GM23338 (cell line): ENCODE measurements around the gene GNMT. TPM values are rescaled to one million over a fixed set of nuclear protein-coding genes. Genes with fewer than 3 reads are reported as not detected.

Experiments
- ATAC-seq: fragments of 200-7000 bp; cut with Tn5 transposase; 3 replicates; pipeline ENCODE4 v1.9.1; 2020
- DNase-seq: peaks from one replicate; pipeline ENCODE4 v3.0.0-alpha.2; 2015; ENCODE audit warnings: low spot score
- H2AFZ ChIP-seq: fragments of 200-600 bp; sonication (generic); 2 replicates; pipeline ENCODE4 v1.8.0; 2016; ENCODE audit warnings: antibody characterized with exemption, mild to moderate bottlenecking, moderate library complexity
- H3F3A ChIP-seq: fragments of 200-600 bp; sonication (generic); replicated peaks from 2 replicates; pipeline ENCODE4 v1.8.0; 2017; ENCODE audit warnings: antibody characterized with exemption, mixed run types, low read depth
- H3K27ac ChIP-seq: fragments of 200-600 bp; sonication (generic); 2 replicates; pipeline ENCODE4 v1.6.1; 2016; ENCODE audit warnings: low read depth
- H3K27me3 ChIP-seq: fragments of 200-600 bp; sonication (generic); 2 replicates; pipeline ENCODE4 v1.8.0; 2016; ENCODE audit warnings: mild to moderate bottlenecking, mixed run types, moderate library complexity; ENCODE audit not compliant: insufficient read depth
- H3K36me3 ChIP-seq: fragments of 200-600 bp; sonication (generic); 2 replicates; pipeline ENCODE4 v1.8.0; 2016; ENCODE audit warnings: mild to moderate bottlenecking; ENCODE audit not compliant: insufficient read depth
- H3K4me1 ChIP-seq: fragments of 200-600 bp; sonication (generic); 2 replicates; pipeline ENCODE4 v1.8.0; 2016; ENCODE audit warnings: mild to moderate bottlenecking, moderate library complexity; ENCODE audit not compliant: insufficient read depth
- H3K4me2 ChIP-seq: fragments of 200-600 bp; sonication (generic); 2 replicates; pipeline ENCODE4 v1.7.1; 2017; ENCODE audit warnings: mixed run types
- H3K4me3 ChIP-seq: fragments of 200-600 bp; sonication (generic); 2 replicates; pipeline ENCODE4 v1.6.1; 2016; ENCODE audit warnings: mixed run types
- H3K79me2 ChIP-seq: fragments of 200-600 bp; sonication (generic); replicated peaks from 2 replicates; pipeline ENCODE4 v1.8.0; 2017; ENCODE audit warnings: mild to moderate bottlenecking; ENCODE audit not compliant: insufficient read depth
- H3K9me2 ChIP-seq: fragments of 200-600 bp; sonication (generic); 2 replicates; pipeline ENCODE4 v1.8.0; 2017; ENCODE audit not compliant: insufficient read depth
- H4K20me1 ChIP-seq: fragments of 200-600 bp; sonication (generic); replicated peaks from 2 replicates; pipeline ENCODE4 v1.8.0; 2017; ENCODE audit warnings: mild to moderate bottlenecking; ENCODE audit not compliant: insufficient read depth
- H3K27ac Mint-ChIP-seq: 2 replicates; pipeline ENCODE4 v1.8.0; 2020; ENCODE audit warnings: inconsistent platforms, mild to moderate bottlenecking, moderate library complexity, mixed read lengths
- H3K27me3 Mint-ChIP-seq: 3 replicates; pipeline ENCODE4 v1.8.0; 2022; ENCODE audit warnings: low read depth, mild to moderate bottlenecking, moderate library complexity, mixed read lengths, inconsistent platforms; ENCODE audit not compliant: insufficient read depth, poor library complexity
- H3K36me3 Mint-ChIP-seq: 3 replicates; pipeline ENCODE4 v1.8.0; 2021; ENCODE audit warnings: low read depth, mild to moderate bottlenecking, inconsistent platforms, moderate library complexity, mixed read lengths
- H3K4me1 Mint-ChIP-seq: 3 replicates; pipeline ENCODE4 v1.8.0; 2020; ENCODE audit warnings: mild to moderate bottlenecking, inconsistent platforms, mixed read lengths
- H3K4me3 Mint-ChIP-seq: 3 replicates; pipeline ENCODE4 v1.8.0; 2021; ENCODE audit warnings: moderate library complexity, mild to moderate bottlenecking, inconsistent platforms, mixed read lengths
- H3K9me3 Mint-ChIP-seq: 3 replicates; pipeline ENCODE4 v1.8.0; 2020; ENCODE audit warnings: moderate library complexity, mild to moderate bottlenecking, inconsistent platforms, mixed read lengths
- CREB1 ChIP-seq: fragments of 250-450 bp; sonication (Bioruptor Pico); IDR thresholded peaks from 2 replicates; pipeline ENCODE4 v1.5.0; 2020; ENCODE audit warnings: low read depth, mild to moderate bottlenecking, moderate library complexity
- EZH2 ChIP-seq: fragments of 200-600 bp; sonication (generic); IDR thresholded peaks from one replicate; pipeline ENCODE4 v1.8.0; 2017; ENCODE audit warnings: antibody characterized with exemption, mild to moderate bottlenecking, low read depth; ENCODE audit not compliant: unreplicated experiment
- EZH2phosphoT487 ChIP-seq: fragments of 200-600 bp; sonication (generic); IDR thresholded peaks from one replicate; pipeline ENCODE4 v1.8.1; 2018; ENCODE audit warnings: antibody characterized with exemption; ENCODE audit not compliant: unreplicated experiment
- JUNB ChIP-seq: IDR thresholded peaks from one replicate; pipeline ENCODE4 v1.6.1; 2016; ENCODE audit warnings: antibody characterized with exemption; ENCODE audit not compliant: unreplicated experiment
- NANOG ChIP-seq: IDR thresholded peaks from 2 replicates; pipeline ENCODE4 v1.6.1; 2016; ENCODE audit warnings: antibody characterized with exemption, borderline replicate concordance
- POLR2AphosphoS5 ChIP-seq: IDR thresholded peaks from 2 replicates; pipeline ENCODE4 v1.6.1; 2016; ENCODE audit warnings: antibody characterized with exemption, low read depth
- STAT1 ChIP-seq: IDR thresholded peaks from one replicate; pipeline ENCODE4 v1.6.1; 2016; ENCODE audit warnings: antibody characterized with exemption; ENCODE audit not compliant: unreplicated experiment
- ZNF114 ChIP-seq: fragments of 250-450 bp; sonication (Bioruptor Pico); IDR thresholded peaks from 2 replicates; pipeline ENCODE4 v1.5.0; 2020; ENCODE audit warnings: mild to moderate bottlenecking, moderate library complexity
- ZNF331 ChIP-seq: fragments of 250-450 bp; sonication (Bioruptor Pico); IDR thresholded peaks from 2 replicates; pipeline ENCODE4 v1.5.0; 2020; ENCODE audit warnings: low read depth, mild to moderate bottlenecking, moderate library complexity
- polyA plus RNA-seq: library from polyadenylated mRNA; unstranded; fragments of >200 nt; fragmentation: Nextera tagmentation; extraction: Ambion mirVana; gene quantifications from 2 replicates; pipeline ENCODE4 v1.2.1, GENCODE V29; 2016
- total RNA-seq: library from RNA; depleted of rRNA; stranded (reverse); fragments of >200 nt; shearing (Covaris generic); gene quantifications from 2 replicates; pipeline ENCODE4 v1.2.3, GENCODE V29; 2014
- TF ChIP-seq, protein P1 (sequence below): IDR thresholded peaks from one replicate; pipeline ENCODE4 v1.6.1; 2018; ENCODE audit warnings: antibody characterized with exemption; ENCODE audit not compliant: unreplicated experiment
- TF ChIP-seq, protein P2 (sequence below): IDR thresholded peaks from 2 replicates; pipeline ENCODE4 v1.6.1; 2016; ENCODE audit warnings: antibody characterized with exemption

GNMT gene
- total and polyA plus RNA-seq, 2 experiments from 2014 or later = 0.52 TPM; not detected in 1

DNA sequence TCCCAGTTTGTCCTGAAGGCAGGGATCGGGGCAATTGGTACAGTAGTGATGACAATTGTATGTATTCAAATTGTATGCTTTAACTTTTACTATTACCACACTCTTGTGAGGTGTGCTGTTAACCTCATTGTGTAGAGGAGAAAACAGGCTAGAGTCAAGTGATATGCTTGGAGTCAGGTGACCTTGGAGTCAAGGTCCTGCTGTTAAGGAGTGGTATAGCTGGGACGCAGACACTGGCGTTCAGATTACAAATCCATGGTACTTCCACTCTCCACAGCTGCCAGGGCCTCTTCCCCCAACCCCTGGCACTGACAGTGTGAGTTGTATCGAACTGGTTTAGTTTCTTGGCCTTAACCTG is 20.8 kb upstream of the GNMT start (continued):
- TF ChIP-seq POLR2AphosphoS5 = no peak
- TF ChIP-seq JUNB = no peak
- no peak for TF ChIP-seq ZNF114 (CRISPR knock-in tag)
- TF ChIP-seq NANOG = no peak
- TF ChIP-seq STAT1 = no peak
- TF ChIP-seq, protein P1, sequence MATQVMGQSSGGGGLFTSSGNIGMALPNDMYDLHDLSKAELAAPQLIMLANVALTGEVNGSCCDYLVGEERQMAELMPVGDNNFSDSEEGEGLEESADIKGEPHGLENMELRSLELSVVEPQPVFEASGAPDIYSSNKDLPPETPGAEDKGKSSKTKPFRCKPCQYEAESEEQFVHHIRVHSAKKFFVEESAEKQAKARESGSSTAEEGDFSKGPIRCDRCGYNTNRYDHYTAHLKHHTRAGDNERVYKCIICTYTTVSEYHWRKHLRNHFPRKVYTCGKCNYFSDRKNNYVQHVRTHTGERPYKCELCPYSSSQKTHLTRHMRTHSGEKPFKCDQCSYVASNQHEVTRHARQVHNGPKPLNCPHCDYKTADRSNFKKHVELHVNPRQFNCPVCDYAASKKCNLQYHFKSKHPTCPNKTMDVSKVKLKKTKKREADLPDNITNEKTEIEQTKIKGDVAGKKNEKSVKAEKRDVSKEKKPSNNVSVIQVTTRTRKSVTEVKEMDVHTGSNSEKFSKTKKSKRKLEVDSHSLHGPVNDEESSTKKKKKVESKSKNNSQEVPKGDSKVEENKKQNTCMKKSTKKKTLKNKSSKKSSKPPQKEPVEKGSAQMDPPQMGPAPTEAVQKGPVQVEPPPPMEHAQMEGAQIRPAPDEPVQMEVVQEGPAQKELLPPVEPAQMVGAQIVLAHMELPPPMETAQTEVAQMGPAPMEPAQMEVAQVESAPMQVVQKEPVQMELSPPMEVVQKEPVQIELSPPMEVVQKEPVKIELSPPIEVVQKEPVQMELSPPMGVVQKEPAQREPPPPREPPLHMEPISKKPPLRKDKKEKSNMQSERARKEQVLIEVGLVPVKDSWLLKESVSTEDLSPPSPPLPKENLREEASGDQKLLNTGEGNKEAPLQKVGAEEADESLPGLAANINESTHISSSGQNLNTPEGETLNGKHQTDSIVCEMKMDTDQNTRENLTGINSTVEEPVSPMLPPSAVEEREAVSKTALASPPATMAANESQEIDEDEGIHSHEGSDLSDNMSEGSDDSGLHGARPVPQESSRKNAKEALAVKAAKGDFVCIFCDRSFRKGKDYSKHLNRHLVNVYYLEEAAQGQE = no peak
- TF ChIP-seq ZNF331 (CRISPR knock-in tag) = no peak

DNA sequence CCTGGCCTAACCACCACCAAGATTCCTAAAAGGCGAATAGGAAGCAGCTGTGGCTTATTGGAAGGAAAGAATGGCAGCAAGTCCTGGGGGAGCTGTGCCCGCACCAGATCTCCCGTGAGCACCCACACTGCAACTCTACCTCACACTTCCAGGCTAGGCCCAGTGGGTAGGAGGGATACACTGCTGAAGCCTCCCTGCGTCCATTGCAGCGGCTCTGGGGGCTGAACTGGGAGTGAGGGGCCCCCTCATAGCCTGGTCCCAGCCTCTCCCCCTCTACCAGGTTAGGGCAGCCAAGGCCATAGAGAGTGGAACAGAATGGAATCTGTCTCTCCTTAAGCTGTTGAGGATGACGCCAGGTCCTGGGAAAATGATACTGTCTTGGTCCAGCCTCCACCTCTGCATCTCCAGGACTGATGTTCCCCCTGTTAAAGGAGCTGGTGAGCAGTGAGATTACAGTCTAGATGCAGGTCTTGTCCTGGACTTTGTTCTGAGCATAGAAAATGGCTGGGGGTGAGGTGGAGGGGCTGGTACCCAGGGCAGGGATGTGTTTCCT is 20.0 kb upstream of the GNMT start:
- H3K4me1 Mint-ChIP-seq = peaks cover 16% of the 10 kb centered on the region
- H3K27ac Mint-ChIP-seq = no peak overlapping the region
- H3K79me2 ChIP-seq = peaks cover 3% of the 10 kb centered on the region; the same call in 1 of the 2 replicates
- no peaks in the 10 kb centered on the region for H3K9me3 Mint-ChIP-seq
- no peak overlapping the region for H3K4me3 Mint-ChIP-seq
- H3K27me3 ChIP-seq = no peaks in the 10 kb centered on the region
- peaks cover 7% of the 10 kb centered on the region; the same call in 1 of the 2 replicates for H4K20me1 ChIP-seq
- H3K27me3 Mint-ChIP-seq = peaks cover 16% of the 10 kb centered on the region
- H2AFZ ChIP-seq = no peak overlapping the region
- ATAC-seq (no peak), DNase-seq (no peak)
- H3F3A ChIP-seq = 0 out of 2 replicates have a peak, but pooled peaks cover 5% of the 10 kb centered on the region
- H3K9me2 ChIP-seq = no peaks in the 10 kb centered on the region
- no peak overlapping the region for H3K27ac ChIP-seq
- no peak overlapping the region for H3K4me2 ChIP-seq
- no peaks in the 10 kb centered on the region for H3K4me1 ChIP-seq
- peaks cover 60% of the 10 kb centered on the region for H3K36me3 Mint-ChIP-seq
- peaks cover 11% of the 10 kb centered on the region for H3K36me3 ChIP-seq
- H3K4me3 ChIP-seq = no peak overlapping the region
- TF ChIP-seq ZNF331 (CRISPR knock-in tag) (no peak), STAT1 (no peak), EZH2 (no peak), JUNB (no peak), EZH2phosphoT487 (no peak), ZNF114 (CRISPR knock-in tag) (no peak), CREB1 (CRISPR knock-in tag) (no peak), NANOG (no peak)
- TF ChIP-seq, protein P1 = no peak
- TF ChIP-seq, protein P2, sequence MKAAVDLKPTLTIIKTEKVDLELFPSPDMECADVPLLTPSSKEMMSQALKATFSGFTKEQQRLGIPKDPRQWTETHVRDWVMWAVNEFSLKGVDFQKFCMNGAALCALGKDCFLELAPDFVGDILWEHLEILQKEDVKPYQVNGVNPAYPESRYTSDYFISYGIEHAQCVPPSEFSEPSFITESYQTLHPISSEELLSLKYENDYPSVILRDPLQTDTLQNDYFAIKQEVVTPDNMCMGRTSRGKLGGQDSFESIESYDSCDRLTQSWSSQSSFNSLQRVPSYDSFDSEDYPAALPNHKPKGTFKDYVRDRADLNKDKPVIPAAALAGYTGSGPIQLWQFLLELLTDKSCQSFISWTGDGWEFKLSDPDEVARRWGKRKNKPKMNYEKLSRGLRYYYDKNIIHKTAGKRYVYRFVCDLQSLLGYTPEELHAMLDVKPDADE = no peak
